KMS-11 (cell line): Measurements from ENCODE around the gene TMEM72.

Experiments used
- H2AFZ ChIP-seq: fragments of 200-600 bp; sonication (generic); 2 replicates; pipeline ENCODE4 v1.6.1; 2016; ENCODE audit warnings: antibody characterized with exemption, mixed run types, low read depth
- H3K27ac ChIP-seq: fragments of 200-600 bp; sonication (generic); 2 replicates; pipeline ENCODE4 v1.6.1; 2016; ENCODE audit warnings: mild to moderate bottlenecking, mixed run types
- H3K27me3 ChIP-seq: fragments of 200-600 bp; sonication (generic); 2 replicates; pipeline ENCODE4 v1.6.1; 2017; ENCODE audit warnings: mild to moderate bottlenecking, low read depth, mixed run types, moderate library complexity; ENCODE audit not compliant: insufficient read depth
- H3K36me3 ChIP-seq: fragments of 200-600 bp; sonication (generic); 2 replicates; pipeline ENCODE4 v1.6.1; 2017; ENCODE audit warnings: mild to moderate bottlenecking, mixed run types; ENCODE audit not compliant: insufficient read depth
- H3K4me1 ChIP-seq: fragments of 200-600 bp; sonication (generic); 2 replicates; pipeline ENCODE4 v1.6.1; 2016; ENCODE audit warnings: mild to moderate bottlenecking, low read depth, mixed run types; ENCODE audit not compliant: poor library complexity, severe bottlenecking
- H3K4me2 ChIP-seq: fragments of 200-600 bp; sonication (generic); 2 replicates; pipeline ENCODE4 v1.7.0; 2016; ENCODE audit warnings: mild to moderate bottlenecking, mixed run types
- H3K4me3 ChIP-seq: fragments of 200-600 bp; sonication (generic); IDR thresholded peaks from 2 replicates; pipeline ENCODE4 v1.6.1; 2017; ENCODE audit warnings: low read depth, low read length, mixed read lengths; ENCODE audit not compliant: insufficient read depth
- H3K79me2 ChIP-seq: fragments of 200-600 bp; sonication (generic); 2 replicates; pipeline ENCODE4 v1.6.1; 2016; ENCODE audit warnings: low read depth, mixed run types; ENCODE audit not compliant: insufficient read depth
- H3K9ac ChIP-seq: fragments of 200-600 bp; sonication (generic); 2 replicates; pipeline ENCODE4 v1.6.1; 2016; ENCODE audit warnings: mild to moderate bottlenecking, mixed run types
- H4K20me1 ChIP-seq: fragments of 200-600 bp; sonication (generic); 2 replicates; pipeline ENCODE4 v1.6.1; 2016; ENCODE audit warnings: mild to moderate bottlenecking, mixed run types; ENCODE audit not compliant: insufficient read depth
- CTCF ChIP-seq: fragments of 200-600 bp; sonication (generic); conservative IDR thresholded peaks from 2 replicates; pipeline ENCODE4 v1.6.1; 2017; ENCODE audit warnings: low read depth, mild to moderate bottlenecking, antibody characterized with exemption, low read length, moderate library complexity, mixed read lengths

Gene TMEM72

GRCh38 chr10:44960482-44961229 is 49.5 kb downstream of the TMEM72 start:
- H2AFZ ChIP-seq, result no peak overlapping the region
- H3K36me3 ChIP-seq, result no peaks in the 10 kb centered on the region
- H4K20me1 ChIP-seq, result no peaks in the 10 kb centered on the region
- peaks cover 33% of the 10 kb centered on the region for H3K4me1 ChIP-seq
- peaks cover 78% of the 10 kb centered on the region for H3K79me2 ChIP-seq
- peak overlapping the region; percentile 84 for H3K9ac ChIP-seq
- peak overlapping the region; percentile 99 for H3K4me2 ChIP-seq
- TF ChIP-seq CTCF, result no peak
- no peaks in the 10 kb centered on the region for H3K27me3 ChIP-seq
- H3K4me3 ChIP-seq, result no peak overlapping the region
- peak overlapping the region; percentile 89 for H3K27ac ChIP-seq

- no peak for TF ChIP-seq CTCF
- H3K79me2 ChIP-seq, result peaks cover 84% of the 10 kb centered on the region
- no peaks in the 10 kb centered on the region for H4K20me1 ChIP-seq
- peaks cover 39% of the 10 kb centered on the region for H3K4me1 ChIP-seq
- H3K4me3 ChIP-seq, result no peak overlapping the region
- no peaks in the 10 kb centered on the region for H3K36me3 ChIP-seq
- H3K9ac ChIP-seq, result peak overlapping the region; percentile 84
- H2AFZ ChIP-seq, result no peak overlapping the region
- H3K27me3 ChIP-seq, result no peaks in the 10 kb centered on the region
- peak overlapping the region; percentile 89 for H3K27ac ChIP-seq
- H3K4me2 ChIP-seq, result peak overlapping the region; percentile 99
Observed at GRCh38 chr10:44961230-44961571, 50.1 kb downstream of the TMEM72 start.

DNA sequence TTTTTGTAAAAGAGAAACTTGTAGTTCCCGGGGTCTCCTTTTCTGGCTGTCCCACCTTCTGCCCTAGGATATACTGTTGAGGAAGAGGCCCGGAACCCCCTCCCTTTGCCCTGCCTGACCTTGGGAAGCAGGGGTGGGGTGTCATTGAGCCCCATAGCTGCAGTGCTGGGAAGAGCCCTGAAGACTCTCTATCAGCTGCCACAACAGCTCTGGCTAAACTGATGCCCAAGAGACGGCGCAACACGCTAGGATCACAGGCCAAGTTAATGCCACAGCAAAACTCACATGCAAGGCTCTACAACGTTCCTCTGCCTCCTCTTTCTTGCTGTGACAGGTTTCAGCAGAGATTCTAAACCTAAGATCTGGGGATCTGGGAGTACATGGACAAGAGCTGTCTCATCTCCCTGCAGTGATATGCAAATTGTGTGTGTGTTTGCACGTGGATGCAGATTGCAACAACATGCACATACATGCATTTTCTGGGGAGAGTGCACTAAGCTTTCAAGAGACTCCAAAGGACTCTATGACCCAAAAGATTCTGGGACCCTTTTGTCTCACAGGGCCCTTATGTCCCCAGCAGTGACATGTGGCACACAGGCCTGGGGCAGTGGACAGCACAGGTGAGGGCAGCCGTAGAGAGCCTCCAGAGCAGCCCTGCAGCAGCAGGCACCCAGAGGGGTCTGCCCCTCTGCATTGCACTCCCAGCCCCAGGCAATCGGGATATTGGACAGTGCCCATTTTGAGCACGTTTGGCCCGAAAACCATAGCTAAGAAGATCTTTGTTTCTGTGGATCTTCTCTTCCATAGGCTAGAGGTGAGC is 51.0 kb downstream of the TMEM72 start:
- H3K79me2 ChIP-seq, result peaks cover 92% of the 10 kb centered on the region
- no peaks in the 10 kb centered on the region for H3K27me3 ChIP-seq
- no peak for TF ChIP-seq CTCF
- peak overlapping the region; percentile 89 for H3K27ac ChIP-seq
- H3K4me1 ChIP-seq, result peaks cover 48% of the 10 kb centered on the region
- no peak overlapping the region for H3K4me3 ChIP-seq
- H2AFZ ChIP-seq, result no peak overlapping the region
- peak overlapping the region; percentile 84 for H3K9ac ChIP-seq
- peak overlapping the region; percentile 99 for H3K4me2 ChIP-seq
- no peaks in the 10 kb centered on the region for H3K36me3 ChIP-seq
- no peaks in the 10 kb centered on the region for H4K20me1 ChIP-seq

GRCh38 chr10:44962870-44963738 is 52.0 kb downstream of the TMEM72 start:
- Histone ChIP-seq H3K9ac (peak overlapping the region; percentile 84), H3K4me3 (no peak overlapping the region), H3K79me2 (peaks cover 92% of the 10 kb centered on the region), H4K20me1 (no peaks in the 10 kb centered on the region), H3K36me3 (peaks cover 5% of the 10 kb centered on the region; the same call in 1 of the 2 replicates), H3K4me1 (peaks cover 50% of the 10 kb centered on the region), H2AFZ (no peak overlapping the region), H3K4me2 (peak overlapping the region; percentile 100), H3K27me3 (no peaks in the 10 kb centered on the region), H3K27ac (peak overlapping the region; percentile 89)
- TF ChIP-seq CTCF, result no peak
